ENCODE results near the gene ZYX. TPM values are rescaled to one million over a fixed set of nuclear protein-coding genes. Genes with fewer than 3 reads are reported as not detected.

Gene ZYX
- total and polyA plus RNA-seq, 9 of the 15 experiments (the other 6 are each of a cell fraction or from before 2014, with no cell fraction given) = 1.8 to 130 (median 15.7) TPM

DNA sequence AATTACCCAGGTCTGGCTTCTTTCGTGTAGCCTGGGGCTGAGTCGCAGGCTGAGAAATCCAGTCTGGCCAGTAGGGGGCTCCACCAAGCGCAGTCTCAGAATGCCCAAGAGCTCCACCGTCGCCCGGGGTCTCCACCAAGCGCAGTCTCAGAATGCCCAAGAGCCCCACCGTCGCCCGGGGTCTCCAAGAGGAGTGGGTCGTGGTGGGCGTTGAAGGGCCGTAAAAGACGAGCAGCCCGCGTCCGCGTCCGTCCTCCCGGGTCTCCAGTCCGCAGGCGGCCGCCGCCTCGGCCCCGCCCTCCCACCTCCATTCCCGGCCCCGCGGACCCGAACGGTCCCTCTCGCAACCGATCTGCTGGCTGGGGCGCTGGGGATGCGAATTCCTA is 892 bp upstream of the ZYX start (continued):
- TF ChIP-seq, protein P1, sequence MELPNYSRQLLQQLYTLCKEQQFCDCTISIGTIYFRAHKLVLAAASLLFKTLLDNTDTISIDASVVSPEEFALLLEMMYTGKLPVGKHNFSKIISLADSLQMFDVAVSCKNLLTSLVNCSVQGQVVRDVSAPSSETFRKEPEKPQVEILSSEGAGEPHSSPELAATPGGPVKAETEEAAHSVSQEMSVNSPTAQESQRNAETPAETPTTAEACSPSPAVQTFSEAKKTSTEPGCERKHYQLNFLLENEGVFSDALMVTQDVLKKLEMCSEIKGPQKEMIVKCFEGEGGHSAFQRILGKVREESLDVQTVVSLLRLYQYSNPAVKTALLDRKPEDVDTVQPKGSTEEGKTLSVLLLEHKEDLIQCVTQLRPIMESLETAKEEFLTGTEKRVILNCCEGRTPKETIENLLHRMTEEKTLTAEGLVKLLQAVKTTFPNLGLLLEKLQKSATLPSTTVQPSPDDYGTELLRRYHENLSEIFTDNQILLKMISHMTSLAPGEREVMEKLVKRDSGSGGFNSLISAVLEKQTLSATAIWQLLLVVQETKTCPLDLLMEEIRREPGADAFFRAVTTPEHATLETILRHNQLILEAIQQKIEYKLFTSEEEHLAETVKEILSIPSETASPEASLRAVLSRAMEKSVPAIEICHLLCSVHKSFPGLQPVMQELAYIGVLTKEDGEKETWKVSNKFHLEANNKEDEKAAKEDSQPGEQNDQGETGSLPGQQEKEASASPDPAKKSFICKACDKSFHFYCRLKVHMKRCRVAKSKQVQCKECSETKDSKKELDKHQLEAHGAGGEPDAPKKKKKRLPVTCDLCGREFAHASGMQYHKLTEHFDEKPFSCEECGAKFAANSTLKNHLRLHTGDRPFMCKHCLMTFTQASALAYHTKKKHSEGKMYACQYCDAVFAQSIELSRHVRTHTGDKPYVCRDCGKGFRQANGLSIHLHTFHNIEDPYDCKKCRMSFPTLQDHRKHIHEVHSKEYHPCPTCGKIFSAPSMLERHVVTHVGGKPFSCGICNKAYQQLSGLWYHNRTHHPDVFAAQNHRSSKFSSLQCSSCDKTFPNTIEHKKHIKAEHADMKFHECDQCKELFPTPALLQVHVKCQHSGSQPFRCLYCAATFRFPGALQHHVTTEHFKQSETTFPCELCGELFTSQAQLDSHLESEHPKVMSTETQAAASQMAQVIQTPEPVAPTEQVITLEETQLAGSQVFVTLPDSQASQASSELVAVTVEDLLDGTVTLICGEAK (IDR thresholded peaks at IDR 0.05) = no peak
- TF ChIP-seq, protein P1 (CRISPR knock-in tag; IDR thresholded peaks at IDR 0.05) = no peak
- TF ChIP-seq MTA2 (IDR thresholded peaks at IDR 0.05; ENCODE audit: low read depth) (no peak), RBM39 (optimal IDR thresholded peaks at IDR 0.05; ENCODE audit: low read depth, low read length) (no peak), ZNF384 (IDR thresholded peaks at IDR 0.05; ENCODE audit: low read depth, low read length) (peak; percentile 91), CREM (IDR thresholded peaks at IDR 0.05; ENCODE audit: low read depth) (0 out of 2 replicates have a peak, but pooled peaks have one; percentile 10), BRCA1 (IDR thresholded peaks at IDR 0.05) (no peak), BRCA1 (CRISPR knock-in tag; IDR thresholded peaks at IDR 0.05) (no peak), NCOA2 (IDR thresholded peaks at IDR 0.05; ENCODE audit: partially characterized antibody in 2 of 2) (no peak), TAF1 (IDR thresholded peaks at IDR 0.05; ENCODE audit: control insufficient read depth, extremely low read depth, insufficient read depth, low read length, severe bottlenecking) (peak; percentile 77), C11orf30 (IDR thresholded peaks at IDR 0.05; ENCODE audit: low read depth) (no peak), GTF2F1 (IDR thresholded peaks at IDR 0.05; ENCODE audit: low read depth, low read length) (peak; percentile 9; the same call in 1 of the 2 replicates), ATF7 (IDR thresholded peaks at IDR 0.05) (0 out of 2 replicates have a peak, but pooled peaks have one; percentile 39), KLF1 (tag; IDR thresholded peaks at IDR 0.05) (peak; percentile 68; the same call in 1 of the 2 replicates), CXXC5 (CRISPR knock-in tag; IDR thresholded peaks at IDR 0.05) (peak; percentile 73), RAD51 (IDR thresholded peaks at IDR 0.05; ENCODE audit: borderline replicate concordance, low read depth) (no peak), CEBPB (tag; IDR thresholded peaks at IDR 0.05) (no peak), E2F3 (CRISPR knock-in tag; IDR thresholded peaks at IDR 0.05) (no peak), BRD9 (IDR thresholded peaks at IDR 0.05; ENCODE audit: low read depth, partially characterized antibody) (peak; percentile 83), TRIM24 (IDR thresholded peaks at IDR 0.05) (no peak)
- TF ChIP-seq, protein P2, sequence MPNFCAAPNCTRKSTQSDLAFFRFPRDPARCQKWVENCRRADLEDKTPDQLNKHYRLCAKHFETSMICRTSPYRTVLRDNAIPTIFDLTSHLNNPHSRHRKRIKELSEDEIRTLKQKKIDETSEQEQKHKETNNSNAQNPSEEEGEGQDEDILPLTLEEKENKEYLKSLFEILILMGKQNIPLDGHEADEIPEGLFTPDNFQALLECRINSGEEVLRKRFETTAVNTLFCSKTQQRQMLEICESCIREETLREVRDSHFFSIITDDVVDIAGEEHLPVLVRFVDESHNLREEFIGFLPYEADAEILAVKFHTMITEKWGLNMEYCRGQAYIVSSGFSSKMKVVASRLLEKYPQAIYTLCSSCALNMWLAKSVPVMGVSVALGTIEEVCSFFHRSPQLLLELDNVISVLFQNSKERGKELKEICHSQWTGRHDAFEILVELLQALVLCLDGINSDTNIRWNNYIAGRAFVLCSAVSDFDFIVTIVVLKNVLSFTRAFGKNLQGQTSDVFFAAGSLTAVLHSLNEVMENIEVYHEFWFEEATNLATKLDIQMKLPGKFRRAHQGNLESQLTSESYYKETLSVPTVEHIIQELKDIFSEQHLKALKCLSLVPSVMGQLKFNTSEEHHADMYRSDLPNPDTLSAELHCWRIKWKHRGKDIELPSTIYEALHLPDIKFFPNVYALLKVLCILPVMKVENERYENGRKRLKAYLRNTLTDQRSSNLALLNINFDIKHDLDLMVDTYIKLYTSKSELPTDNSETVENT (CRISPR knock-in tag; IDR thresholded peaks at IDR 0.05) = peak; percentile 68; the same call in 1 of the 2 replicates

Data from K562 (cell line).